PC-3 (cell line): ENCODE results near the gene EFNA5. TPM values are rescaled to one million over a fixed set of nuclear protein-coding genes. Genes with fewer than 3 reads are reported as not detected.
A peak's percentile ranks its signal among the peaks of the same experiment; 100 is the strongest.

Experiments used
- ATAC-seq: fragments of 200-7000 bp; cut with Tn5 transposase; 2 replicates; pipeline ENCODE4 v1.9.1; 2020; ENCODE audit warnings: mild to moderate bottlenecking, moderate library complexity
- BruUV-seq: library from RNA; stranded (reverse); fragments of 400-500 nt; replicated peaks from 2 replicates; lab custom pipeline; 2021; lab: Mats Ljungman, UMichigan
- CTCF ChIA-PET: fragments of 300-600 bp; sonication (Branson Sonifier 250); formaldehyde crosslinking; loops from one replicate; lab custom pipeline; 2022; ENCODE audit warnings: antibody characterized with exemption; lab: Charles Lee
- POLR2A ChIA-PET: fragments of 300-600 bp; sonication (Branson Sonifier 250); formaldehyde crosslinking; loops from one replicate; lab custom pipeline; 2022; ENCODE audit warnings: antibody characterized with exemption; ENCODE audit not compliant: unreplicated experiment; lab: Charles Lee
- DNase-seq: peaks from one replicate; pipeline ENCODE4 v3.0.0-alpha.2; 2015
- H2AFZ ChIP-seq: fragments of 300-600 bp; sonication (generic); 2 replicates; pipeline ENCODE4 v1.6.0; 2016; ENCODE audit warnings: antibody characterized with exemption, low read length
- H3F3A ChIP-seq: fragments of 300-600 bp; sonication (generic); one replicate; pipeline ENCODE4 v1.6.0; 2017; ENCODE audit warnings: antibody characterized with exemption, low read length, control low read depth, mild to moderate bottlenecking; ENCODE audit not compliant: unreplicated experiment
- H3K27ac ChIP-seq: fragments of 300-600 bp; sonication (generic); 2 replicates; pipeline ENCODE4 v1.5.1; 2016; ENCODE audit warnings: mild to moderate bottlenecking, low read length
- H3K27me3 ChIP-seq: fragments of 300-600 bp; sonication (generic); 2 replicates; pipeline ENCODE4 v1.6.1; 2016; ENCODE audit warnings: low read length, mixed read lengths
- H3K36me3 ChIP-seq: fragments of 300-600 bp; sonication (generic); 2 replicates; pipeline ENCODE4 v1.6.1; 2016; ENCODE audit warnings: low read depth, mixed run types, low read length, mixed read lengths
- H3K4me1 ChIP-seq: fragments of 300-600 bp; sonication (generic); 2 replicates; pipeline ENCODE4 v1.5.1; 2016; ENCODE audit warnings: low read length; ENCODE audit not compliant: insufficient read depth
- H3K4me2 ChIP-seq: fragments of 300-600 bp; sonication (generic); 2 replicates; pipeline ENCODE4 v1.6.0; 2016; ENCODE audit warnings: low read length
- H3K4me3 ChIP-seq: fragments of 300-600 bp; sonication (generic); 2 replicates; pipeline ENCODE4 v1.5.1; 2016; ENCODE audit warnings: mild to moderate bottlenecking, low read length, mixed read lengths
- H3K79me2 ChIP-seq: fragments of 300-600 bp; sonication (generic); 2 replicates; pipeline ENCODE4 v1.6.1; 2017; ENCODE audit warnings: low read length, mixed read lengths
- H3K9ac ChIP-seq: fragments of 300-600 bp; sonication (generic); 2 replicates; pipeline ENCODE4 v1.6.0; 2016; ENCODE audit warnings: mild to moderate bottlenecking, low read length
- H3K9me2 ChIP-seq: fragments of 300-600 bp; sonication (generic); replicated peaks from 2 replicates; pipeline ENCODE4 v1.6.1; 2016; ENCODE audit warnings: mixed run types, low read length, mixed read lengths
- H3K9me3 ChIP-seq: fragments of 300-600 bp; sonication (generic); 2 replicates; pipeline ENCODE4 v1.6.1; 2016; ENCODE audit warnings: low read length, mixed read lengths
- H4K20me1 ChIP-seq: fragments of 300-600 bp; sonication (generic); 2 replicates; pipeline ENCODE4 v1.6.1; 2016; ENCODE audit warnings: low read length, mixed read lengths
- CTCF ChIP-seq: fragments of 300-600 bp; sonication (generic); conservative IDR thresholded peaks from 2 replicates; pipeline ENCODE4 v1.5.1; 2017; ENCODE audit warnings: antibody characterized with exemption, low read depth, mild to moderate bottlenecking, low read length
- EZH2 ChIP-seq: fragments of 300-600 bp; sonication (generic); IDR thresholded peaks from one replicate; pipeline ENCODE4 v1.6.1; 2017; ENCODE audit warnings: antibody characterized with exemption, mild to moderate bottlenecking, low read length; ENCODE audit not compliant: unreplicated experiment
- EZH2phosphoT487 ChIP-seq: fragments of 300-600 bp; sonication (generic); IDR thresholded peaks from 2 replicates; pipeline ENCODE4 v1.6.1; 2018; ENCODE audit warnings: mild to moderate bottlenecking, antibody characterized with exemption, low read length, borderline replicate concordance
- intact Hi-C: fragments of 100-400 bp; cut with micrococcal nuclease; formaldehyde crosslinking; loops from 2 replicates; pipeline ENCODE4 v1.9.0; 2023
- total RNA-seq: library from RNA; depleted of rRNA; stranded (reverse); fragments of >200 nt; gene quantifications from 2 replicates; pipeline ENCODE4 v1.2.3, GENCODE V29; 2014

The EFNA5 gene
- total RNA-seq, 1 experiment from 2014 or later: 5.4 TPM

DNA sequence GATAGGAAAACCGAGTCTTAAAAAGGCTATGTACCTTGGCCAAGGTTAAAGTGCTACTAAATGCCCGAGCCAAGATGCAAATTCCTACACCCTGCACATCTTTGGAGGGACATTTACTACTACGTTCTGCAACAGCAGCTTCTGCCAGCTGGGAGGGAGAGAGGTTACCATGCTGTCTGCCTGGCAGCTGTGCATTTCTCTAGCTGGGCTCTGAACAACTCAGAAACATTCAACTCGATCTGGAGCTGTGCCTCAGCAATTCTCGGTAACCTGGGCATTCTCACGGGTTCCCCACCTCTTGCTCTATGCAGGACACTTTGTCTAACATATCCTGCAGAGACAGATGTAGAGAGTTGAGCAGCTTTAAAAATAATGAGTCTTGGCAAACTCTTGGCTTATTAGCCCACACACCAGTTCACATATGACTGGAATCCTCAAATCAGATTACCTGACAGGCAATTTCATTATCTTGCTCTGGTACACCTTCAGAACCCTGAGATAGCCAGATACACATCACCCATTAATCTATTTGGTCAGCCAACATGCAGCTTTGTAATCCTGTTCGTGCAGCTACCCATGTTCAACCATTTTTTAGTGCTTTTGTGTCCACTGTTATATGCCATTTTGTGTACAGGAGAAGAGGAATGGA, 115.8 kb downstream of the EFNA5 start:
- DNase-seq (no peak), ATAC-seq (no peak)
- peaks cover 36% of the 10 kb centered on the region for H3K4me1 ChIP-seq
- no peak overlapping the region for H3K4me3 ChIP-seq
- peaks cover 36% of the 10 kb centered on the region; the same call in 1 of the 2 replicates for H3K79me2 ChIP-seq
- no peaks in the 10 kb centered on the region for H3K27me3 ChIP-seq
- no peaks in the 10 kb centered on the region for H3F3A ChIP-seq
- POLR2A ChIA-PET: interaction anchor here (0.6 kb wide), 1 partner anchor 118 kb away, joined by 17 read pairs; no protein-coding TSS in a partner anchor
- peak overlapping the region; percentile 42 for H3K4me2 ChIP-seq
- TF ChIP-seq EZH2 (no peak), EZH2phosphoT487 (no peak), CTCF (no peak)
- no TSS peak for BruUV-seq
- H3K9me3 ChIP-seq: no peaks in the 10 kb centered on the region
- no peak overlapping the region for H3K27ac ChIP-seq
- intact Hi-C loops: loop anchor here (5.0 kb wide), 2 partner anchors 88 to 168 kb away; no protein-coding TSS in a partner anchor
- H3K9me2 ChIP-seq: no peaks in the 10 kb centered on the region
- no peak overlapping the region for H3K9ac ChIP-seq
- H3K36me3 ChIP-seq: no peaks in the 10 kb centered on the region
- H2AFZ ChIP-seq: no peak overlapping the region
- H4K20me1 ChIP-seq: no peaks in the 10 kb centered on the region
- CTCF ChIA-PET: no interaction called here

GRCh38 chr5:107553117-107553555, 117.6 kb downstream of the EFNA5 start:
- H3K27ac ChIP-seq: no peak overlapping the region
- H3K4me3 ChIP-seq: no peak overlapping the region
- no peak overlapping the region for H2AFZ ChIP-seq
- ChIA-PET CTCF (no interaction called here), POLR2A (no interaction called here)
- H3K9ac ChIP-seq: no peak overlapping the region
- peaks cover 29% of the 10 kb centered on the region for H3K79me2 ChIP-seq
- H3K9me3 ChIP-seq: no peaks in the 10 kb centered on the region
- H3K4me1 ChIP-seq: peaks cover 33% of the 10 kb centered on the region
- intact Hi-C loops: no loop called here
- ATAC-seq (no peak), DNase-seq (peak; percentile 34)
- no peak for TF ChIP-seq CTCF
- TF ChIP-seq EZH2: no peak
- TF ChIP-seq EZH2phosphoT487: no peak
- no peaks in the 10 kb centered on the region for H3K27me3 ChIP-seq
- BruUV-seq: no TSS peak
- no peaks in the 10 kb centered on the region for H3K36me3 ChIP-seq
- H3K9me2 ChIP-seq: no peaks in the 10 kb centered on the region
- no peak overlapping the region for H3K4me2 ChIP-seq
- H4K20me1 ChIP-seq: no peaks in the 10 kb centered on the region
- no peaks in the 10 kb centered on the region for H3F3A ChIP-seq

- H3K4me1 ChIP-seq: peaks cover 15% of the 10 kb centered on the region
- H3K4me3 ChIP-seq: no peak overlapping the region
- H3K79me2 ChIP-seq: peaks cover 31% of the 10 kb centered on the region
- no peak overlapping the region for H3K4me2 ChIP-seq
- no peaks in the 10 kb centered on the region for H3K36me3 ChIP-seq
- ChIA-PET POLR2A (no interaction called here), CTCF (no interaction called here)
- DNase-seq (no peak), ATAC-seq (no peak)
- TF ChIP-seq EZH2phosphoT487: no peak
- no peak for TF ChIP-seq EZH2
- no peak for TF ChIP-seq CTCF
- H2AFZ ChIP-seq: no peak overlapping the region
- BruUV-seq: no TSS peak
- H3K9me3 ChIP-seq: no peaks in the 10 kb centered on the region
- intact Hi-C loops: no loop called here
- H4K20me1 ChIP-seq: no peaks in the 10 kb centered on the region
- H3K27me3 ChIP-seq: no peaks in the 10 kb centered on the region
- H3F3A ChIP-seq: no peaks in the 10 kb centered on the region
- H3K27ac ChIP-seq: no peak overlapping the region
- no peak overlapping the region for H3K9ac ChIP-seq
- H3K9me2 ChIP-seq: no peaks in the 10 kb centered on the region
Observed at GRCh38 chr5:107551088-107551487, 119.6 kb downstream of the EFNA5 start.
